ENCODE measurements around the gene FOXO1.

The FOXO1 gene

GRCh38 chr13:40589285-40590109 lies 76.9 kb downstream of the FOXO1 start:
- DNase-seq = no peak
- intact Hi-C loops (cut with DNase I) = no loop called here

DNA sequence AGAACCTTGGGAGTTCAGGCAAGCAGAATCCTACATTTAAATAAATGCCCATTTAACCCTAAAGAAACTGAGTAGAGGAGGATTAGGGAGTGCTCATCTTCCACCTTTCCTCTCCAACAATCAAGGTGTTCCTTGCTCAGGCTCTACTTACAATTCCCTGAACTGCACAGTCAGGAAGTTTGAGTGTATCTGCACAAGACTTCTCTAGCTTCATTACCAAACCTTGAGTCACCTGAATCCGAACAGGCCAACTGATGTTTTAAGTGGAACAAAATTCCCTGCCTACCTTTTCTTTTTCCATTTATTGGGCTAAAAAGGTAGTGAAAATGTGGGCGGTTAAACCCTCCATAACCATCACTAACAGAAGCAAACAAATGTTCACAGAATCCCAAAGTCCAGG lies 78.3 kb downstream of the FOXO1 start:
- intact Hi-C loops (cut with DNase I) = no loop called here
- DNase-seq = no peak

DNA sequence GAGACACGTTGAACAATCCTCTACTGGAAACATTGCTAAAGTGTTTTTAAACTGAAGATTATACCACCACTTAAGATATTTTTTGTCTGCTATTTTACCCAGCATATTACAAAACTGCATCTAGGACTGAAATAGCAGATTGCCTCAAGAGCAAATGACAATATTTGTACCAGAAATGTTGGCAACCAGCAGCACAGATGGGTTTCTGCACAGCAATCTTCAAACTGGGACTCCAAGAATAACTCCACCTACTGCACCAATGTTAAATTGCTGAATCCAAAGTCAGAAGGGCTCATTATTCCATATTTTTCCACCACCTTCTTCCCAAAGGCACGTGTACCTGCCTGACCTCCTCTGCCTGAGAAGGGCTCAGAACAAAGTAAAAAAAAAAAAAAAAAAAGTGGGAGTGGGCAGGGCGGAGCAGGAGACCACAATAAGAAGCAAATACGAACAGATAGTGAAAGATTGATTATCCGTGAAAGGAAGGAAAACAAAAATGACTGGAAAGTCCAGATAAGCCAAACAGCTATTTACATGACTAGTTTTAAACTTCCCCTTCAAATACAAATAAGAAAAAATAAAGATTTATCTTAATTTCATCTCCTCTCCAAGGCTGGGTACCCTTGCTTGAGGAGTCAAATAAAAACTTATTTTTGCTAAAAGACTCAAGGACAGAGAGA lies 79.4 kb downstream of the FOXO1 start:
- intact Hi-C loops (cut with DNase I) = no loop called here
- no peak for DNase-seq

DNA sequence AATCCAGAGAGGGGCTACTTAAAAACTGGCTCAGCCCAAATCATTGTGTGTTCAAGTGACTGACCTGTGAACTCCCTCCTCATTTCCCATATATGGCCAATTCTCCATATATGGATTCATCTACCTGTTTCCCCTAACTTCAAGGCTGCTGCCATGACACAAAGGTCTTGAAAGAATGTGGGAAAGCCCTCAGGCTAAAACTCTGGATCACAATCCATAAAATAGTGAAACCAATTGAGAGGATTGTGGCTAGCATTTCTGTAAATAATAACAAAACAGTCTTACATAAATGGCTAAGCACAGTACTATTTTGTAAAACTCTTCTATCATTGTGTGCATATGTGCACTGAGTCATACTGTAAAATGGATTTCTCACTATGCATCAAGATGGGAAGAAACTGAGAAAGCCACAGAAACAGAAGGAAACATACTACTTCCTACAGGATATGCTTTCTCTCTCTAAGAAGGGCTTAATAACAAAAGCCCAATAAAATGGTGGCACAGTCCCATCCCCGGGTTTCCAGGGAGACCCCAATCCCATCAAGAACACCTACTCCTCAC lies 80.5 kb downstream of the FOXO1 start:
- no peak for DNase-seq
- intact Hi-C loops (cut with DNase I) = no loop called here

- no peak for DNase-seq
Observed at GRCh38 chr13:40583738-40584137, 82.7 kb downstream of the FOXO1 start.

GRCh38 chr13:40582531-40582930 lies 83.9 kb downstream of the FOXO1 start:
- DNase-seq = no peak
- intact Hi-C loops (cut with DNase I) = no loop called here

More at GRCh38 chr13:40583738-40584137, 82.7 kb downstream of the FOXO1 start:
- intact Hi-C loops (cut with DNase I) = no loop called here

GRCh38 chr13:40581277-40581579 lies 85.2 kb downstream of the FOXO1 start:
- DNase-seq = no peak
- intact Hi-C loops (cut with DNase I) = no loop called here

- no peak for DNase-seq
- intact Hi-C loops (cut with DNase I) = no loop called here
Observed at GRCh38 chr13:40580566-40581276, 85.7 kb downstream of the FOXO1 start.

GRCh38 chr13:40579535-40579934 lies 86.9 kb downstream of the FOXO1 start:
- intact Hi-C loops (cut with DNase I) = no loop called here
- DNase-seq = no peak

DNA sequence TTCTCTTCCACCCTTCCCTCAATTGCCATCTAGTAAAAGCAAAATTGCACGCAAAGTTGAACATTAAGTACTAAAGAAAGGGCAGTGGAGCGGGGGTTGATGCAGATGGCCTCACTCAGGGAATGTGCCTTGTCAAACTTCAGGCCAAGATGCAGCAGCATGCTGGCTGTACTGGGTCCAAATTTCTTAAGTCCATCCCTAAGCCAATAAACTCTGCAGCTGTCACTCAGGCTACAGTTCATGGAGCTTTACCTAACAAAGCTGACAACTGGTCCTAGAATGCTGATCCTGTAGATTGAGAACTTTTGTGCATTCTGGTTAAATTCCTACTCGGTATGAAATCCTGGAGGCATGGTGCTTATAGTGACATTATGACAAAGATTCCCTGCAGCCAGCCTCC lies 88.4 kb downstream of the FOXO1 start:
- DNase-seq = no peak
- intact Hi-C loops (cut with DNase I) = no loop called here

DNA sequence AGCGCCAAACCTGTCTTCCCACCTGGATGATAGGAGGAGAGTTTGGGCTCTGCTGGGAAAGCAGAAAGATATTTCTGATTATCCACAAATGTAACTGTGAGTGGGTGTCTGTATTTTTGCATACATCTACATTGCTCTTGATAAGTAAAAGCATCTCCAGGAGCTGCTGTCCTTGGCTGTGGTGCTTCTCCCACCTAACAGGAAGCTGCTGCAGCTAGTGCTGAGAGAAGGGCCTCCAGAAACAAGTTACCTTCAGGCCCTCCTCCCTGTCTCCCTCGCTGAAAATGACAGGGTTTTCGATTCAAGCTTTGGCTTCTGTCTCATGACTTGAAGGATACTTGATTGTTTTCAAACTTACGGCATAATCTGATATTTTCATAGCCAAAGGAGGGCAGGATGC lies 90.1 kb downstream of the FOXO1 start:
- intact Hi-C loops (cut with DNase I) = no loop called here

GRCh38 chr13:40572961-40573360 lies 93.5 kb downstream of the FOXO1 start:
- intact Hi-C loops (cut with DNase I) = no loop called here
- no peak for DNase-seq

More for the DNA sequence above, 90.1 kb downstream of the FOXO1 start:
- no peak for DNase-seq

GRCh38 chr13:40571338-40571963 lies 95.0 kb downstream of the FOXO1 start:
- no peak for DNase-seq

DNA sequence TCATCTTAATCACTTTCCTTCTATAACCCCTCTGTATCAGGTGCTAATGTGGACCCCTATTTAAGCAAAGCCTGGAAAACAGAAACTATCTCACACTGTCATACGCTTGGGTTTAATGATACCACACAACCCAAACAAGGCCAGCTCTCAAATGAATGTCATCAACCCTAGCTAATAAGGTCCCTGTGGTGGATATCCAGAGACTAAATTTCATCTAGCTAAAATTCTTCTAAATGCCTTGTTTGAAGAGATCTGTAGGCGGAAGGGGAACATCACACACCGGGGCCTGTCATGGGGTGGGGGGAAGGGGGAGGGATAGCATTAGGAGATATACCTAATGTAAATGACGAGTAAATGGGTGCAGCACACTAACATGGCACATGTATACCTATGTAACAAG lies 95.5 kb downstream of the FOXO1 start:
- no peak for DNase-seq
- intact Hi-C loops (cut with DNase I) = no loop called here

More at GRCh38 chr13:40571338-40571963, 95.0 kb downstream of the FOXO1 start:
- intact Hi-C loops (cut with DNase I) = no loop called here

GRCh38 chr13:40569024-40569350 lies 97.5 kb downstream of the FOXO1 start:
- intact Hi-C loops (cut with DNase I) = no loop called here
- DNase-seq = no peak

GRCh38 chr13:40568246-40569023 lies 98.0 kb downstream of the FOXO1 start:
- intact Hi-C loops (cut with DNase I) = no loop called here
- DNase-seq = no peak

GRCh38 chr13:40566811-40567210 lies 99.6 kb downstream of the FOXO1 start:
- intact Hi-C loops (cut with DNase I) = no loop called here
- no peak for DNase-seq

DNA sequence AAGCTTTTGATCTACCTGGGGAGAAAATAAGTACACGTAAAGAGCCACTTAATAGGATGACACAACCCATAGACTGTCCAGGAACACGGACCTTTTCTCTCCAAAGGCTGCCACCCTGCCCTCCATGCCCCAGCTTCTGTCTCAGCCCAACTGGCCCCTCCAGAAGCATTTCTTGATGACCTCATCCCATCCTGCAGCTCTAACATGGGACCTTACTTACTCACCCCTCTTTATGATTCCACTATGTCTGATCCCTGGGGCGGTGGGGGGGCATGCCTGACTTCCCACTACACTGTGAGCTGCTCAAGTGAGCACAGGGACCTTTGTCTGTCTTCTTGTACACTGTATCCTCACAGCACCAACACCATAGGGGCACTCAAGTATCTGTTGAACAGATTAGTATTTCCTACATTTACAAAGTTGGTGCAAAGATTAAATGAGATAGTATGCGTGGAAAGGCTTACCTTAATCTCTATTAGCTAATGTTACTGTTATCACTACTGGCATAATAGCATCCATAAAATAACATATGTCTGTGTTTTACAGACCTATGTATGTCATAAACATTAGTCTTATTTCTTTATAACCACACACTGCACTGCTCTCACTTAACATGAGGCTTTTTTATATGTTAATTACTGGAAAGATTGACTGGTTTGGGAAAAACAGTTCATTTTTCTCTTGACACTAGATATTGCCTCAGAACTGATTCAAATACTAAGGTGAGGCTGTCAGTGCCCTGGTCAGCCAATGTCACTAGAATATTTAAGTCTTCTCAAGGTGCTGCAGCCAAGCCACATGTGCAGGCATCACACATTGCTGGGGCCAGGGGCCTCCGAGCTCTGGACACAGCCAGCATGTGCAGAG lies 100.9 kb downstream of the FOXO1 start:
- intact Hi-C loops (cut with DNase I) = no loop called here
- no peak for DNase-seq

DNA sequence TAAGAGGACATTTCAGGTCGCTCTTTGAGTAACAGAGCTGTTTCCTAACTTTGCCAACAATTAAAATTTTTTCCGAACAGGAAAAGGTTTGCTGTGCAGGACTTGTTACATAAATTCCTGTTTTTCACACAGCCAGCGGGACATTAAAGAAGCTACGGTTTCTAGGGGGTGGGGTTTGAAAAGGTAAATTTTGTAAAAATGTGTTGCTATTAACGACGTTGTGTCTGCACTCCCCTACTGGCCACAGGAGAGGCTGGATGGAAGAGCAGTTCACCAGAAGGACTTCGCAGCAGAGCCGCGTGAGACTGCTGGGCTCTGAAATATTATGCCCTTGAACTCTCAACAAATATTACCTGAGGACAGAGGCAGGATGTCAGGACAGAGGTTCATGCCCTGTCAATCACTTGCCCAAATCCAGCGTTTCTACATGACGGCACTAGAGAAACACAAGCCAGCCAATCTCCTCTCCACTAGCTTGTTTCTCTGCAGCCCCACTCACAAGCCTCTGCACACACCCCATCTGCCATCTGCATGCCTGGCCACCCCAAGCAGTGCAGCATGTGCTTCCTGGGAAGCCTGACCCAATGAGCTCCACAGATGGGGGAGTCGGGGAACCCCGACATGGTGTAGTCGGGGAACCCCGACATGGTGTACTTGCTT lies 102.0 kb downstream of the FOXO1 start:
- no peak for DNase-seq
- intact Hi-C loops (cut with DNase I) = no loop called here

Measured in posterior cingulate gyrus (tissue), 11 donors.